Astrocyte (in vitro differentiated cells and primary cell): ENCODE results near the gene LDAH.

Experiments used
- EZH2 ChIP-seq: IDR thresholded peaks from 2 replicates; pipeline ENCODE4 v1.6.1; 2012; ENCODE audit warnings: mild to moderate bottlenecking, low read length, inconsistent platforms; ENCODE audit not compliant: insufficient read depth
- TF ChIP-seq, protein P1 (sequence below): IDR thresholded peaks from 2 replicates; pipeline ENCODE4 v1.5.1; 2011; ENCODE audit warnings: low read depth, mild to moderate bottlenecking, inconsistent platforms, low read length, moderate library complexity; ENCODE audit not compliant: insufficient read depth

GRCh38 chr2:20747317-20747716, 75.6 kb downstream of the LDAH start:
- TF ChIP-seq, protein P1, sequence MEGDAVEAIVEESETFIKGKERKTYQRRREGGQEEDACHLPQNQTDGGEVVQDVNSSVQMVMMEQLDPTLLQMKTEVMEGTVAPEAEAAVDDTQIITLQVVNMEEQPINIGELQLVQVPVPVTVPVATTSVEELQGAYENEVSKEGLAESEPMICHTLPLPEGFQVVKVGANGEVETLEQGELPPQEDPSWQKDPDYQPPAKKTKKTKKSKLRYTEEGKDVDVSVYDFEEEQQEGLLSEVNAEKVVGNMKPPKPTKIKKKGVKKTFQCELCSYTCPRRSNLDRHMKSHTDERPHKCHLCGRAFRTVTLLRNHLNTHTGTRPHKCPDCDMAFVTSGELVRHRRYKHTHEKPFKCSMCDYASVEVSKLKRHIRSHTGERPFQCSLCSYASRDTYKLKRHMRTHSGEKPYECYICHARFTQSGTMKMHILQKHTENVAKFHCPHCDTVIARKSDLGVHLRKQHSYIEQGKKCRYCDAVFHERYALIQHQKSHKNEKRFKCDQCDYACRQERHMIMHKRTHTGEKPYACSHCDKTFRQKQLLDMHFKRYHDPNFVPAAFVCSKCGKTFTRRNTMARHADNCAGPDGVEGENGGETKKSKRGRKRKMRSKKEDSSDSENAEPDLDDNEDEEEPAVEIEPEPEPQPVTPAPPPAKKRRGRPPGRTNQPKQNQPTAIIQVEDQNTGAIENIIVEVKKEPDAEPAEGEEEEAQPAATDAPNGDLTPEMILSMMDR: no peak
- no peak for TF ChIP-seq EZH2
